Limb (tissue), 2 donors: Measurements from ENCODE around the gene PLCB4.
"Not testable (repeated sequence)": the region's sequence is repeated elsewhere in the genome, so short reads cannot be mapped to it uniquely, and the experiment has no call there.

Source experiments
- DNase-seq, 2 donors: peaks; one replicate each; pipeline ENCODE4 v3.0.0-alpha.2; 2016; ENCODE audit errors: extremely low spot score in 2 of 2

PLCB4 gene

GRCh38 chr20:9140162-9140760, 71.4 kb downstream of the PLCB4 start:
- DNase-seq = no peak

DNA sequence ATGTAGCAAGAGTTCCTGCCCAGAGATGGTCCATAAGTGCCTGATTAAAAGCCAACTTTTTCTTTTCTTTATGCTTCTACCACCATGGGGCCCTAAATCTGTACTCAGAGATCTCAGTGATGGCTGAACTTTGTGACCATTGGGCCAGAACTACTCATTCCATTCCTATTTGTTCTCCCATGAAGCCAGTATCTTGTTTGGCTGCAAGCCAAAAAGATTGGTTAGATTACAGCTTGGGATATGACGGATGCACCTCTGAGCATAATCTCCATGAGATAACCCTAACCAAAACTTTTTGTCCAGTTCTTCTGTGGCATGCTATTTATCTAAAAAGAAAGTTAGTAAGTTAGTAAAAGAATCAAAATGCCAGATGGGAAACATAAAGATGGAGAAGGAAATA, 72.2 kb downstream of the PLCB4 start:
- DNase-seq = no peak

DNA sequence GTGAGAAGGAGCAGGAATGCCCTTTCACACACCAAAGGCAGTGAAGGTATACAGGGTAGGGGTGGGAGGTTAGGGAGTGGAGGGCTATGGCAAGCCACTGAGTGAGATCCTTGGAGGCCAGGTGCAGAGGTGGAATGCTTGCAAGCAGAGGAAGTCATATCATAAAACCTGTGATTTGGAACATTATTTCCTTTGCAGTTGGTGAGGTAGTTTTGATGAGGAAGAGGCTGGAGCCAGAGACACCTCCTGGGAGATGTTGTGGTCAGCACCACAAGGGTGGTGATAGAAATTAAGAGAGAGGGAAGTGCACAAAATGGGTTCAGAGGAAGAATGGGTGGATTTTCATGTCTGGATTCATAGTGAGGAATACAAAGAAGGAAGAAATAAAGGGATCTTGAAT, 73.0 kb downstream of the PLCB4 start:
- no peak for DNase-seq

- DNase-seq = no peak
These were observed 73.9 kb downstream of the PLCB4 start for GRCh38 chr20:9142809-9143208.

DNA sequence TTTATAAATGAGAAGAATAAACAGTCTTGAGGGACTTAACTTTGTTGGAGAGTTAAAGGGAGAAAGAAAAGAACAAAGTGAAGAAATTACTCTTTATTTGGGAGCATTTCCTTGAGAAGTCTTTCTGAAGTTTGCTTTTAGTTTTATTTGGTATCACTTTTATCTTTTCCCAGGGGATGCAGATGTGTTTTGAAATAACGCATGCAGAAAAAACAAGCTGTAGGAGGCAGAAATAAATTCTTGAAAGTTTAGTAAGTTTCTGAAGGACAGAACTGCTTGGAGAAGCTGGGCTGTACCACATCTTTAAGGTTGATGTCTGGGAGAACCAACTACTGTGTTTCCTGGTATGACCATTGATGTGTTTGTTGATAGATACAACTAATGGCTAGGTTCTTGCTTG, 75.0 kb downstream of the PLCB4 start:
- DNase-seq = no peak

- no peak for DNase-seq
These were observed 75.8 kb downstream of the PLCB4 start for GRCh38 chr20:9144643-9145042.

- DNase-seq = no peak
These were observed 76.3 kb downstream of the PLCB4 start for GRCh38 chr20:9145142-9145541.

DNA sequence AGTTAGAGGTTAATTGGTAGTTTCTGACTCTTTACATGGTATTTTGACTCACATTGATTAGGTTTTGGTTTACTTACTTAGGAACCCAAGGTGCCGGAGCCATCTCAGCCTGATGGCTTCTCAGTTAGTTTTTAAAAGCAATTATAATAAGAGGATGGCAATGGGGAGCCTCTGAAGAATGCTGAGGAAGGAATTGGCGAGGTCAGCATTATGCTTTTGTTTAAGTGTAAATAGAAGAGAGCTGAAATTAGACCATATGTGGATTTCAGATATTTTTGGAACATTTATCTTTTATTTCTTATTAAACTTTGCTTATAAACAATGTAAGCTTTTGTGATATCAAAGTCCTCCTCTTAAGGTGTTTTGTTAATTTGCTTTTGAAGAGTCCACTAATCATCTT, 77.8 kb downstream of the PLCB4 start:
- DNase-seq = no peak

GRCh38 chr20:9147547-9148024, 78.7 kb downstream of the PLCB4 start:
- no peak for DNase-seq

GRCh38 chr20:9148291-9148690, 79.4 kb downstream of the PLCB4 start:
- no peak for DNase-seq

DNA sequence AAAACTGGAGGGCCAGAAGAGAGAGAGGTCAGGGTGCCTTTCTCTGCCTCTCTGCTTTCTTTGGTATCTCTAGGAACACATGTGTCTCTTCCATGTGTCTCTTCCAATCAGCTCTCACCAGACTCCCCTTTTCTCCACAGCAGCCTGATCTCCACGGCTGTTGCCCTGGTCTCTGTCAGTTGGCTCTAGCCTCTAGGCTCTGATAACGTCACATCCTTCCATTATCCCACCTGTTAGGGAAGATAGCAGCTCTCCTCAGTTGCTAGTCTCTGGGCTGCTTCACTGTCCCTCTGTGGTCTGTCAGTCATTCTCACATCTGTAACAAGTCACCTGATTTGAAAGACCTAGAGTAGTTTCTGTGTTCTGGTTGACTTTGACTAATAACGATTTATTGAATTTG, 80.2 kb downstream of the PLCB4 start:
- no peak for DNase-seq

DNA sequence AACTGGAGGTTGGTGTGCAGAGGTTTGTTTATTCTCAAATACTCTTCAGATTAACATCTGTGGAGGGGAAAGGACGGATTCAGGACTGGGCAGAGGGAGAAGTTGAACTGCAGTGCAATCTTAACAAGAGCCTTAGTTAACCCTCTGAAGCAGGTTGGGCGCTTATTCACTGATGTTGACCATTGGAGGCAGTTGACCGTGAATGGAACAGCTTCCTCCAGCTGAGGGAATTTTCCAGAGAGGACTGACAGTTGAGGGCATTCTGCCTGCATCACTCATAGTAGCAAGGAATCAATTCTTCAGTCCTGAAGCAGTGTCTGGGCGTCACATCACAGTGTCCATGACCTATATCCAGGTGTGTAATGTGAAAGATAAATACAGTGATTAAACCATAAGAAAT, 80.9 kb downstream of the PLCB4 start:
- DNase-seq = no peak

- no peak for DNase-seq
These were observed 81.8 kb downstream of the PLCB4 start for GRCh38 chr20:9150679-9151078.

DNA sequence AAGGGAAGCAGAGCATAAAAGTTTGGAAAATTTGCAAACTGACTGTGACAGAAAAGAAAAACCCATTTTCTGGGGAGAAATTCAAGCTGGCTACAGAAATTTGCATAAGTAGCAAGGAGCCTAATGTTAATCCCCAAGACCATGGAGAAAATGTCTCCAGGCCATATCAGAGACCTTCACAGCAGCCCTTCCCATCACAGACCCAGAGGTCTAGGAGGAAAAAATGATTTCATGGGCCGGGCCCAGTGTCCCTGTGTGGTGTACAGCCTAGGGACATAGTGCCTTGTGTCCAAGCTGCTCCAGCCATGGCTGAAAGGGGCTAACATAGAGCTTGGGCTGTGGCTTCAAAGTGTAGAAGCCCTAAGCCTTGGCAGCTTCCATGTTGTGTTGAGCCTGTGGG, 83.3 kb downstream of the PLCB4 start:
- DNase-seq = not testable (repeated sequence)

DNA sequence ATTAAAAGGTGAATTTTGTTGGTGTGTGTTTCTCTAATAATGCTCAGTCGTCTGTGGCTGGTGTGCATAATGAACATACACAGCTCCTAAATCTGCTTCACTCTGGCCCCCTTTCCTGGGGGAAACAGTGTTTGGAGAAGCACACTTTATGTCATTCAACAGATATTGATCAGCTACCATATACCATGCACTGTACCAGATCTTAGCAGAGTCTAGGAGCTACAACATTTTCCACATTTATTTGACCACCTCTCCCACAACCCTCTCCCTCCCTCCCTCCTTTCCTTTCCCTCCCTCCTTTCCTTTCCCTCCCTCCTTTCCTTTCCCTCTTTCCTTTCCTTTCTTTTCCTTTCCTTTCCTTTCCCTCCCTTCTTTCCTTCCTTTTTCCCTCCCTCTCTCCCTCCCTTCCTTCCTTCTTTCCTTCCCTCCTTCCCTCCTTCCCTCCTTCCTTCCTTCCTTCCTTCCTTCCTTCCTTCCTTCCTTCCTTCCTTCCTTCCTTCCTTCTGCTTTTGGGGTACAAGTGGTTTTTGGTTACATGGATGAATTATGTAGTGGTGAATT, 85.7 kb downstream of the PLCB4 start:
- DNase-seq = no peak

- DNase-seq = no peak
These were observed 87.8 kb downstream of the PLCB4 start for GRCh38 chr20:9156529-9157280.

- DNase-seq = no peak
These were observed 91.4 kb downstream of the PLCB4 start for GRCh38 chr20:9160331-9160730.

DNA sequence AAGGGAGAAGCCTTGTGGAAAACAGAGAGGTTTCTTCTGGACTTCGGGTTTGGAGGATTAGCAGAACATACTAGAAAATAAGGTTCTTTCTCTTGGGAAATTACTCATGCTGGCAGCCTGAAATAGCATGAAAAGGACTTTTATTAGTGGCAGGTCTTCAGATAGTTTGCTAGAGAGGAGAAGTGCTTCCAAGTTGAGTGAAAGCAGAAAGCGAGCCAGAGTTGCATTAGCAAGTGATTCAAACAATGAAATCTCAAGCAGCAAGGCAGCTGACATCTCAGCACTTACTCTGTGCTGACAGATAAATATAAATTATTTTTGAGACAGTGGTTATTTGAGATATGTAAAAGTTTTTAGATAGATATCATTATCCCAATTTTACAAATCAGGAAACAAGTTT, 91.9 kb downstream of the PLCB4 start:
- DNase-seq = no peak

- no peak for DNase-seq
These were observed 92.4 kb downstream of the PLCB4 start for GRCh38 chr20:9161311-9161710.

DNA sequence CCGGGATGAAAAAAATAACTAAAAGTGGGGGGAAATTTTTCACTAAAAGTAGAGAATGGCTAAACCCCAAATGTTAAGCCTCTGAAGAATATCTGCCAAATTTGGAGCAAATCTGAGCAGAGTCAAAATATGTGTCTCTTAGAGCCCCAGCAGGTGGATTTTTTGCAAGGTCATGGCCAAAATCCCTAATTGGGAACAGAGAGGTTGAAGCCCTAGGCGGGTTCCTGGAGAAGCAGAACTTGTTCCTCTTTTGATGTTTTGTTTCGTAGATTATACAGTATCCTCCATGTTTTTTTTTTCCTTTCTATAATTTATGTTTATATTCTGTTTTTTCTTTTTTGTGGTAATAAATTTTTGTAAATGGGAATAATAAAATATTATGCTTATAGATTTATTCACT, 94.4 kb downstream of the PLCB4 start:
- DNase-seq = no peak

- no peak for DNase-seq
These were observed 95.1 kb downstream of the PLCB4 start for GRCh38 chr20:9163995-9164394.

DNA sequence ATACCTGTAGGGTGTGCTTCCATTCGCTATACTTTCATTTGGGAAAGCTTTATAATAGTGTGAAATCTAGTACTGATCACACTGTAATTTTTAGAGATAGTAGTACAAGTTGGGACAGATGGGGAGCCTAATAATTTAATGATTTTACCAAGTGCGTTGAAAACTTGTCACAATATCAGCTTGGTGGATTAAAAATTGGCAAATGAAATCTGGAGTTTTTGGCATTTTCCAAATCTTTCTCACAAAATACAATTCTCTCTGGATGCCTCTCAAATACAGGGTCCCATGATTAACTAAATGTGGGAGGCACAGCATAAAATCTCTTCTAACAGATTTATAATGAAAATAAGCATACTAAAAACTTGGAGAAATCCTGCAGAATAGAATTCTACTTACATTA, 96.4 kb downstream of the PLCB4 start:
- DNase-seq = no peak
